Activated CD8-positive, alpha-beta T cell treated with anti-CD3 and anti-CD28 coated beads for 36 hours (primary cell): ENCODE results near the gene COG1. TPM values are rescaled to one million over a fixed set of nuclear protein-coding genes. Genes with fewer than 3 reads are reported as not detected.

Source experiments
- ATAC-seq: fragments of 200-7000 bp; cut with Tn5 transposase; one replicate; pipeline ENCODE4 v1.10.0; 2021; ENCODE audit warnings: mild to moderate bottlenecking, moderate library complexity
- CTCF ChIA-PET: fragments of 350-600 bp; sonication (Branson Sonifier 250); formaldehyde crosslinking; loops from one replicate; lab custom pipeline; 2021; ENCODE audit warnings: antibody characterized with exemption; lab: Charles Lee
- POLR2A ChIA-PET: fragments of 350-600 bp; sonication (Branson Sonifier 250); formaldehyde crosslinking; loops from one replicate; lab custom pipeline; 2021; ENCODE audit warnings: antibody characterized with exemption; lab: Charles Lee
- DNase-seq: peaks from one replicate; pipeline ENCODE4 v3.0.0-alpha.2; 2020
- H3K27ac Mint-ChIP-seq: one replicate; pipeline ENCODE4 v1.8.0; 2021; ENCODE audit warnings: mild to moderate bottlenecking, mixed read lengths
- H3K27me3 Mint-ChIP-seq: one replicate; pipeline ENCODE4 v1.8.0; 2021; ENCODE audit warnings: mixed read lengths
- H3K36me3 Mint-ChIP-seq: one replicate; pipeline ENCODE4 v1.8.0; 2021; ENCODE audit warnings: low read depth, mixed read lengths
- H3K4me1 Mint-ChIP-seq: one replicate; pipeline ENCODE4 v1.8.0; 2021; ENCODE audit warnings: low read depth, mixed read lengths
- H3K4me3 Mint-ChIP-seq: one replicate; pipeline ENCODE4 v1.8.0; 2021; ENCODE audit warnings: mild to moderate bottlenecking, moderate library complexity, mixed read lengths
- H3K9me3 Mint-ChIP-seq: one replicate; pipeline ENCODE4 v1.8.0; 2021; ENCODE audit warnings: mixed read lengths
- CTCF ChIP-seq: fragments of 200-600 bp; IDR thresholded peaks from one replicate; pipeline ENCODE4 v1.8.0; 2022; ENCODE audit warnings: antibody characterized with exemption, mild to moderate bottlenecking
- intact Hi-C: fragments of 100-400 bp; cut with micrococcal nuclease; formaldehyde crosslinking; loops from one replicate; pipeline ENCODE4 v1.10.0; 2022
- total RNA-seq, 2 experiments: library from RNA; stranded (reverse); gene quantifications; one replicate each; pipeline ENCODE4 v1.2.3, GENCODE V29; 2021

Gene COG1
- total RNA-seq, 2 experiments from 2014 or later, result 24.6 to 27.9 TPM

DNA sequence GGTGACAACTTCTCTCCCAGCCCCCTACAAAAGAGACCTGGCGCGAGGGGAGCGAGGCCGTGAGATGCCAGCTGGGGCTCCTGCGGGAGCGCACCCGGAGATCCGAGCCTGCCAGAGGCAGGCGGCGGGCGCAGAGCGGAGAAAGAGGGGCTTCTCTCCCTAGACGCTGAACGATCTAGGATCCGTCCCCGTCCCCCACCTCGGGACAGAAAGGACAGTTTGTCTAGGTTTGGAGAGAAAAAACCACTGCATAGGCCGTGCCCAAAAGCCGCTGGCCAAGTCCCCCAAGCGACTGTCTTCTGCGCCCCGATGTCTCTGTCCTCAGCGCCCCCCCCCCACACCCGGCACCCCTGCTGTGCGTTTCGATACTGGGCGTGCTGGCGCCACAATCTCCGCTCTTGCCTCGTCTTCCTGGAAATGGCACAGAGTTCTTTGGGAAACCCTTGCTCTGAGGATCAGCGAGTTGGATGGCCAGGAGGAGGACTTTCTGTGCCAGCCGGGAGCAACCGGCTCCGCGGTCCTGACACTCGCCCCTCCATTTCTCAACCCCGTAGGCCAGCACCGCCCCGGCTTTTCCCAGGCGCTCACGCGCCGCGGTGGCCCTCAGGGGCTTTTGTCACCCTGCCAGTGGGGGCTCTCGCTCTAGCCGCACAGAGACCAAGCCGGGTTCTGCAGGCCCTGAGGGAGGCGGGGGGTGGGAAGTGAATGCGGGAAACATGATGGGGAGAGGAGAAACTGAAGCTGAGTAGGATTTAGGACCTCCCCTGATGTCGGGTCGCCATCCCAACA is 27.0 kb upstream of the COG1 start:
- intact Hi-C loops, result no loop called here
- no peaks in the 10 kb centered on the region for H3K36me3 Mint-ChIP-seq
- peaks cover 71% of the 10 kb centered on the region for H3K27me3 Mint-ChIP-seq
- peak overlapping the region; percentile 53 for H3K4me3 Mint-ChIP-seq
- peaks cover 25% of the 10 kb centered on the region for H3K4me1 Mint-ChIP-seq
- CTCF ChIA-PET, result interaction anchor here (1.2 to 3.7 kb wide), 4 partner anchors 10 to 609 kb away, joined by 5 to 26 read pairs (median 12); no protein-coding TSS in a partner anchor
- no peak overlapping the region for H3K27ac Mint-ChIP-seq
- POLR2A ChIA-PET, result no interaction called here
- ATAC-seq, result no peak
- no peak for TF ChIP-seq CTCF
- DNase-seq, result no peak
- no peaks in the 10 kb centered on the region for H3K9me3 Mint-ChIP-seq

GRCh38 chr17:73166731-73167581 is 25.9 kb upstream of the COG1 start:
- Mint-ChIP-seq H3K36me3 (no peaks in the 10 kb centered on the region), H3K9me3 (no peaks in the 10 kb centered on the region), H3K27ac (no peak overlapping the region), H3K27me3 (peaks cover 66% of the 10 kb centered on the region), H3K4me1 (peaks cover 26% of the 10 kb centered on the region), H3K4me3 (peak overlapping the region; percentile 29)
- DNase-seq (peak; percentile 52), ATAC-seq (peak; percentile 79)
- TF ChIP-seq CTCF, result no peak
- intact Hi-C loops, result no loop called here
- POLR2A ChIA-PET, result interaction anchor here (1.3 kb wide), 1 partner anchor 26 kb away, joined by 6 read pairs; the partner anchor contains the start of gene COG1
- CTCF ChIA-PET, result interaction anchor here (1.8 to 2.7 kb wide), 3 partner anchors 11 to 440 kb away, joined by 4 to 16 read pairs (median 5); no protein-coding TSS in a partner anchor

- no peak for TF ChIP-seq CTCF
- ChIA-PET CTCF (interaction anchor here (1.8 to 2.7 kb wide), 3 partner anchors 13 to 441 kb away, joined by 4 to 16 read pairs (median 5); no protein-coding TSS in a partner anchor), POLR2A (no interaction called here)
- no peaks in the 10 kb centered on the region for H3K9me3 Mint-ChIP-seq
- H3K27ac Mint-ChIP-seq, result no peak overlapping the region
- H3K27me3 Mint-ChIP-seq, result peaks cover 52% of the 10 kb centered on the region
- intact Hi-C loops, result no loop called here
- H3K4me3 Mint-ChIP-seq, result no peak overlapping the region
- no peaks in the 10 kb centered on the region for H3K36me3 Mint-ChIP-seq
- ATAC-seq (no peak), DNase-seq (no peak)
- peaks cover 32% of the 10 kb centered on the region for H3K4me1 Mint-ChIP-seq
Observed at GRCh38 chr17:73168667-73169066, 24.2 kb upstream of the COG1 start.

- TF ChIP-seq CTCF, result no peak
- CTCF ChIA-PET, result interaction anchor here (1.5 kb wide), 1 partner anchor 442 kb away, joined by 3 read pairs; no protein-coding TSS in a partner anchor
Observed at GRCh38 chr17:73170324-73170723, 22.5 kb upstream of the COG1 start.

More at GRCh38 chr17:73170324-73170723, 22.5 kb upstream of the COG1 start:
- no peak overlapping the region for H3K27ac Mint-ChIP-seq
- intact Hi-C loops, result no loop called here
- no peaks in the 10 kb centered on the region for H3K9me3 Mint-ChIP-seq
- H3K27me3 Mint-ChIP-seq, result peaks cover 39% of the 10 kb centered on the region
- H3K4me1 Mint-ChIP-seq, result peaks cover 26% of the 10 kb centered on the region
- no peak for ATAC-seq
- POLR2A ChIA-PET, result no interaction called here
- no peak overlapping the region for H3K4me3 Mint-ChIP-seq
- no peak for DNase-seq
- H3K36me3 Mint-ChIP-seq, result no peaks in the 10 kb centered on the region
